IMR-90 (cell line): ENCODE measurements around the gene CD82. TPM values are rescaled to one million over a fixed set of nuclear protein-coding genes. Genes with fewer than 3 reads are reported as not detected.
A peak's percentile ranks its signal among the peaks of the same experiment; 100 is the strongest.

Experiments used
- ATAC-seq: fragments of 200-7000 bp; cut with Tn5 transposase; 2 replicates; pipeline ENCODE4 v1.9.1; 2020; ENCODE audit warnings: low read depth, mild to moderate bottlenecking, moderate library complexity
- BruUV-seq: library from RNA; stranded (reverse); fragments of 400-500 nt; replicated peaks from 2 replicates; lab custom pipeline; 2021; lab: Mats Ljungman, UMichigan
- CTCF ChIA-PET: fragments of 300-600 bp; formaldehyde crosslinking; extraction: SDS; loops from one replicate; lab custom pipeline; 2021; ENCODE audit warnings: antibody characterized with exemption; lab: Yijun Ruan, JAX
- POLR2A ChIA-PET: fragments of 300-600 bp; sonication (Branson Sonifier 250); formaldehyde crosslinking; loops from one replicate; lab custom pipeline; 2022; ENCODE audit warnings: antibody characterized with exemption; ENCODE audit not compliant: unreplicated experiment; lab: Charles Lee
- DNase-seq: peaks from one replicate; pipeline ENCODE4 v3.0.0; 2013
- H2AFZ ChIP-seq: replicated peaks from 2 replicates; pipeline ENCODE3; 2013; ENCODE audit warnings: low read length, mild to moderate bottlenecking; ENCODE audit not compliant: poor library complexity
- H2AK5ac ChIP-seq: 2 replicates; pipeline ENCODE4 v1.6.1; 2013; ENCODE audit warnings: low read depth, low read length, inconsistent platforms
- H2AK9ac ChIP-seq: replicated peaks from 2 replicates; pipeline ENCODE3; 2013; ENCODE audit warnings: mild to moderate bottlenecking, low read depth, low read length, moderate library complexity; ENCODE audit not compliant: poor library complexity
- H2BK120ac ChIP-seq: 2 replicates; pipeline ENCODE4 v1.6.1; 2013; ENCODE audit warnings: low read depth, low read length, inconsistent platforms
- H2BK15ac ChIP-seq: 3 replicates; pipeline ENCODE4 v1.6.1; 2013; ENCODE audit warnings: low read depth, low read length, inconsistent platforms
- H2BK20ac ChIP-seq: 2 replicates; pipeline ENCODE4 v1.6.1; 2013; ENCODE audit warnings: low read depth, mild to moderate bottlenecking, inconsistent platforms, low read length, moderate library complexity
- H2BK5ac ChIP-seq: 2 replicates; pipeline ENCODE4 v1.6.1; 2013; ENCODE audit warnings: mild to moderate bottlenecking, low read depth, low read length, inconsistent platforms; ENCODE audit not compliant: poor library complexity, severe bottlenecking
- H3K14ac ChIP-seq: replicated peaks from 2 replicates; pipeline ENCODE4 v1.6.1; 2013; ENCODE audit warnings: low read depth, low read length, inconsistent platforms
- H3K18ac ChIP-seq: 2 replicates; pipeline ENCODE4 v1.6.1; 2013; ENCODE audit warnings: low read depth, low read length, control low read depth
- H3K23ac ChIP-seq: 2 replicates; pipeline ENCODE4 v1.6.1; 2013; ENCODE audit warnings: low read depth, low read length, inconsistent platforms
- H3K27ac ChIP-seq: 2 replicates; pipeline ENCODE4 v1.5.1; 2013; ENCODE audit warnings: mild to moderate bottlenecking, control low read depth, low read length; ENCODE audit not compliant: insufficient read depth
- H3K27me3 ChIP-seq: 2 replicates; pipeline ENCODE4 v1.6.1; 2013; ENCODE audit warnings: low read length; ENCODE audit not compliant: control insufficient read depth, insufficient read depth
- H3K36me3 ChIP-seq: 2 replicates; pipeline ENCODE4 v1.6.1; 2013; ENCODE audit warnings: low read length, mixed read lengths; ENCODE audit not compliant: control insufficient read depth, insufficient read depth
- H3K4ac ChIP-seq: 2 replicates; pipeline ENCODE4 v1.6.1; 2013; ENCODE audit warnings: low read depth, low read length, inconsistent platforms
- H3K4me1 ChIP-seq: 2 replicates; pipeline ENCODE4 v1.6.1; 2013; ENCODE audit warnings: low read length, mixed read lengths; ENCODE audit not compliant: control insufficient read depth, insufficient read depth
- H3K4me2 ChIP-seq: 2 replicates; pipeline ENCODE4 v1.6.1; 2013; ENCODE audit warnings: low read depth, mild to moderate bottlenecking, control low read depth, low read length, moderate library complexity
- H3K4me3 ChIP-seq: 2 replicates; pipeline ENCODE4 v1.5.1; 2013; ENCODE audit warnings: low read depth, mild to moderate bottlenecking, control low read depth, low read length, moderate library complexity; ENCODE audit not compliant: insufficient read depth
- H3K56ac ChIP-seq: 2 replicates; pipeline ENCODE4 v1.6.1; 2013; ENCODE audit warnings: low read length, inconsistent platforms; ENCODE audit not compliant: insufficient read depth; ENCODE audit errors: extremely low read depth
- H3K79me1 ChIP-seq, 2 experiments: 2 replicates each; pipeline ENCODE4 v1.6.1; 2013; ENCODE audit warnings: low read length in 2 of 2, inconsistent platforms in 1 of 2, low read depth in 1 of 2
- H3K9ac ChIP-seq: 2 replicates; pipeline ENCODE4 v1.6.1; 2013; ENCODE audit warnings: low read depth, low read length, control low read depth
- H3K9me1 ChIP-seq: 2 replicates; pipeline ENCODE4 v1.6.1; 2013; ENCODE audit warnings: low read length, inconsistent platforms; ENCODE audit not compliant: insufficient read depth
- H3K9me3 ChIP-seq: 2 replicates; pipeline ENCODE4 v1.6.1; 2013; ENCODE audit warnings: low read length; ENCODE audit not compliant: control insufficient read depth, insufficient read depth
- H4K20me1 ChIP-seq: 2 replicates; pipeline ENCODE4 v1.6.1; 2013; ENCODE audit warnings: low read length, inconsistent platforms; ENCODE audit not compliant: insufficient read depth
- H4K5ac ChIP-seq: 2 replicates; pipeline ENCODE4 v1.6.1; 2013; ENCODE audit warnings: mild to moderate bottlenecking, low read depth, low read length, control low read depth
- H4K8ac ChIP-seq, 2 experiments: 2 replicates each; pipeline ENCODE4 v1.6.1; 2013; ENCODE audit warnings: low read depth in 2 of 2, low read length in 2 of 2, control low read depth in 1 of 2, inconsistent platforms in 1 of 2
- H4K91ac ChIP-seq: 2 replicates; pipeline ENCODE4 v1.6.1; 2013; ENCODE audit warnings: low read depth, low read length, inconsistent platforms; ENCODE audit not compliant: insufficient read depth
- BHLHE40 ChIP-seq: fragments of 150-350 bp; IDR thresholded peaks from 2 replicates; pipeline ENCODE4 v1.6.1; 2016; ENCODE audit warnings: mild to moderate bottlenecking, low read depth, low read length
- CEBPB ChIP-seq: IDR thresholded peaks from 2 replicates; pipeline ENCODE4 v1.6.1; 2012; ENCODE audit warnings: low read depth, low read length, improper control_type of control experiment
- RAD21 ChIP-seq: IDR thresholded peaks from 2 replicates; pipeline ENCODE4 v1.6.1; 2012; ENCODE audit warnings: low read length, improper control_type of control experiment
- WGBS, 2 experiments: methylation state at CpG; one replicate each; pipeline versions ENCODE4 v1.1.5 to v1.1.7; 2013; ENCODE audit warnings: missing lambda C conversion rate in 2 of 2; ENCODE audit not compliant: insufficient read length in 1 of 2; ENCODE audit errors: extremely low coverage in 2 of 2; 5-methylcytosine and 5-hydroxymethylcytosine counted together
- dilution Hi-C: fragments of 300-500 bp; cut with HindIII; formaldehyde crosslinking; loops from one replicate; pipeline ENCODE4 v1.14.3; 2018; ENCODE audit warnings: low sequenced_read_pairs; ENCODE audit not compliant: unreplicated experiment
- in situ Hi-C: fragments of 300-500 bp; cut with MboI; formaldehyde crosslinking; loops from 3 replicates; pipeline ENCODE4 v1.14.3; 2019; ENCODE audit warnings: low sequenced_read_pairs, inconsistent platforms, mixed read lengths
- intact Hi-C: fragments of 100-400 bp; cut with micrococcal nuclease; formaldehyde crosslinking; loops from 2 replicates; pipeline ENCODE4 v1.10.0; 2022
- polyA plus RNA-seq, 3 experiments: library from polyadenylated mRNA; depleted of rRNA; stranded (reverse); fragments of >200 nt; gene quantifications; 2 replicates each; pipeline ENCODE4 v1.2.3, GENCODE V29; 2012; ENCODE audit warnings: low replicate concordance in 1 of 3
- total RNA-seq: library from RNA; depleted of rRNA; stranded (reverse); fragments of >200 nt; gene quantifications from 2 replicates; pipeline ENCODE4 v1.2.3, GENCODE V29; 2012
- TF ChIP-seq, protein P1 (sequence below): conservative IDR thresholded peaks from 2 replicates; pipeline ENCODE4 v1.5.1; 2012; ENCODE audit warnings: mild to moderate bottlenecking, low read depth, low read length, improper control_type of control experiment

CD82 gene
- total and polyA plus RNA-seq, 2 of the 4 experiments (the other 2 are of a cell fraction), result 32.8 to 49.4 TPM

DNA sequence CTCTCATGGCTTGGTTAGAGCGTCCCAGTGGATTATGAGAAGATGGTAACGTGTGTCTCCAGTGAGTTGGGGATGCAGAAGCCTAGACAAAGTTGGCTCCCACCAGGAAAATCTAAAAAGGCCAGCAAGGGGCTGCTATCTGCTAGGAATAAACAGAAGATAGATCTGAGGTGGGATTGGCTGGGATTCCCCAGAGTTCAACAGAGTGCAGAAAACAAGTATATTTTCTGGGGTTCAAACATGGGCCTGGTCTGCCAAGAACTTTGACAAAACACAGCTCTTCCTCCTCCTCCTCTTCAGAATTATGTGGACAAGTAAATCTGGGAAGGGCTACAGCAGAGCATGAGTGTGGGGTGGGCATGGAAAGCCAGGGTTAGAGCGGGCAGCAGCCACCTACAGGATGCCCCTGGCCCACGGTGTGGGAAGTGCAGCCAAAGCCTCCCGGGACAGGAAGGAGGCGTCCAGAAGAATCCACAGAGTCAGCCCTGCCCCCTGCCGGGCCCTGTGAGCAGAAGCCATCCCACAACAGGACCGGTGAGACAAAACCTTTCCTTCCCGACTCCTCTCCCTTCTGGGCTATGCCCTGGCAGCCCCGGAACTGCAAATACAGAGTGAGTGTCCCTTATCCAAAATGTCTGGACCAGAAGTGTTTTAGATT is 67.1 kb downstream of the CD82 start:
- dilution Hi-C loops (no loop called here), intact Hi-C loops (no loop called here), in situ Hi-C loops (no loop called here)
- Histone ChIP-seq H3K4me2 (no peak overlapping the region), H4K91ac (no peak overlapping the region), H2AK5ac (0 out of 2 replicates have a peak overlapping the region, but pooled peaks have one; percentile 3), H2AK9ac (no peak overlapping the region), H3K4me3 (no peak overlapping the region), H2AFZ (peak overlapping the region; percentile 60), H3K36me3 (no peaks in the 10 kb centered on the region), H3K27me3 (peaks cover 15% of the 10 kb centered on the region), H2BK5ac (no peak overlapping the region), H3K27ac (no peak overlapping the region), H2BK20ac (no peak overlapping the region), H3K79me1 (no peaks in the 10 kb centered on the region), H4K8ac (no peak overlapping the region), H3K4ac (no peak overlapping the region), H4K5ac (no peak overlapping the region), H3K4me1 (peaks cover 13% of the 10 kb centered on the region), H3K14ac (no peak overlapping the region), H3K18ac (no peak overlapping the region), H4K20me1 (no peaks in the 10 kb centered on the region; the same call in 1 of the 2 replicates), H3K56ac (no peak overlapping the region), H2BK120ac (no peak overlapping the region), H3K9me3 (no peaks in the 10 kb centered on the region), H3K23ac (no peak overlapping the region), H3K9me1 (peaks cover 8% of the 10 kb centered on the region), H2BK15ac (no peak overlapping the region), H3K9ac (no peak overlapping the region)
- no TSS peak for BruUV-seq
- DNase-seq, result no peak
- CTCF ChIA-PET, result no interaction called here
- TF ChIP-seq CEBPB, result no peak
- peak; percentile 22; the same call in 1 of the 2 replicates for TF ChIP-seq RAD21
- TF ChIP-seq, protein P1, sequence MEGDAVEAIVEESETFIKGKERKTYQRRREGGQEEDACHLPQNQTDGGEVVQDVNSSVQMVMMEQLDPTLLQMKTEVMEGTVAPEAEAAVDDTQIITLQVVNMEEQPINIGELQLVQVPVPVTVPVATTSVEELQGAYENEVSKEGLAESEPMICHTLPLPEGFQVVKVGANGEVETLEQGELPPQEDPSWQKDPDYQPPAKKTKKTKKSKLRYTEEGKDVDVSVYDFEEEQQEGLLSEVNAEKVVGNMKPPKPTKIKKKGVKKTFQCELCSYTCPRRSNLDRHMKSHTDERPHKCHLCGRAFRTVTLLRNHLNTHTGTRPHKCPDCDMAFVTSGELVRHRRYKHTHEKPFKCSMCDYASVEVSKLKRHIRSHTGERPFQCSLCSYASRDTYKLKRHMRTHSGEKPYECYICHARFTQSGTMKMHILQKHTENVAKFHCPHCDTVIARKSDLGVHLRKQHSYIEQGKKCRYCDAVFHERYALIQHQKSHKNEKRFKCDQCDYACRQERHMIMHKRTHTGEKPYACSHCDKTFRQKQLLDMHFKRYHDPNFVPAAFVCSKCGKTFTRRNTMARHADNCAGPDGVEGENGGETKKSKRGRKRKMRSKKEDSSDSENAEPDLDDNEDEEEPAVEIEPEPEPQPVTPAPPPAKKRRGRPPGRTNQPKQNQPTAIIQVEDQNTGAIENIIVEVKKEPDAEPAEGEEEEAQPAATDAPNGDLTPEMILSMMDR, result peak; percentile 41
- TF ChIP-seq BHLHE40, result no peak
- 80% methylated on average over 1 of the region's 10 CpGs; no CpG with 5 or more reads in 1 of the 2 experiments for WGBS, 2 experiments
- POLR2A ChIA-PET, result no interaction called here
- ATAC-seq, result peak; percentile 36
